HG03060 (cell line): ENCODE measurements around the gene ZP4.
A peak's percentile ranks its signal among the peaks of the same experiment; 100 is the strongest.
"Not testable (repeated sequence)": the region's sequence is repeated elsewhere in the genome, so short reads cannot be mapped to it uniquely, and the experiment has no call there.

ENCODE experiments used
- ATAC-seq: cut with Tn5 transposase; IDR thresholded peaks from one replicate; pipeline ENCODE4 v1.9.1; 2021; ENCODE audit warnings: low read depth, moderate number of reproducible peaks; ENCODE audit not compliant: unreplicated experiment

Gene ZP4

GRCh38 chr1:237879195-237879594, 11.5 kb downstream of the ZP4 start:
- no peak for ATAC-seq

- ATAC-seq: no peak
These were observed 12.3 kb downstream of the ZP4 start for GRCh38 chr1:237878406-237878805.

- no peak for ATAC-seq
These were observed 13.1 kb downstream of the ZP4 start for GRCh38 chr1:237877631-237878030.

- ATAC-seq: no peak
These were observed 15.4 kb downstream of the ZP4 start for GRCh38 chr1:237875291-237875690.

GRCh38 chr1:237873487-237874211, 17.1 kb downstream of the ZP4 start:
- ATAC-seq: no peak

- ATAC-seq: no peak
These were observed 21.7 kb downstream of the ZP4 start for GRCh38 chr1:237868817-237869600.

GRCh38 chr1:237867380-237867888, 23.3 kb downstream of the ZP4 start:
- ATAC-seq: no peak

- peak; percentile 75 for ATAC-seq
These were observed 26.1 kb downstream of the ZP4 start for GRCh38 chr1:237864338-237865244.

GRCh38 chr1:237863234-237863633, 27.5 kb downstream of the ZP4 start:
- ATAC-seq: no peak

GRCh38 chr1:237861944-237862343, 28.8 kb downstream of the ZP4 start:
- no peak for ATAC-seq

- ATAC-seq: no peak
These were observed 31.7 kb downstream of the ZP4 start for GRCh38 chr1:237858992-237859391.

GRCh38 chr1:237857455-237857854, 33.3 kb downstream of the ZP4 start:
- ATAC-seq: no peak

GRCh38 chr1:237852342-237852741, 38.4 kb downstream of the ZP4 start:
- ATAC-seq: no peak

- no peak for ATAC-seq
These were observed 39.4 kb downstream of the ZP4 start for GRCh38 chr1:237851210-237851845.

GRCh38 chr1:237843516-237843915, 47.2 kb downstream of the ZP4 start:
- not testable (repeated sequence) for ATAC-seq

- ATAC-seq: no peak
These were observed 49.2 kb downstream of the ZP4 start for GRCh38 chr1:237841485-237841884.

GRCh38 chr1:237838904-237839534, 51.7 kb downstream of the ZP4 start:
- no peak for ATAC-seq

- no peak for ATAC-seq
These were observed 52.4 kb downstream of the ZP4 start for GRCh38 chr1:237838320-237838719.

GRCh38 chr1:237834461-237834860, 56.3 kb downstream of the ZP4 start:
- no peak for ATAC-seq

GRCh38 chr1:237834048-237834447, 56.7 kb downstream of the ZP4 start:
- no peak for ATAC-seq
